ENCODE measurements around the gene SCAPER.

The SCAPER gene

DNA sequence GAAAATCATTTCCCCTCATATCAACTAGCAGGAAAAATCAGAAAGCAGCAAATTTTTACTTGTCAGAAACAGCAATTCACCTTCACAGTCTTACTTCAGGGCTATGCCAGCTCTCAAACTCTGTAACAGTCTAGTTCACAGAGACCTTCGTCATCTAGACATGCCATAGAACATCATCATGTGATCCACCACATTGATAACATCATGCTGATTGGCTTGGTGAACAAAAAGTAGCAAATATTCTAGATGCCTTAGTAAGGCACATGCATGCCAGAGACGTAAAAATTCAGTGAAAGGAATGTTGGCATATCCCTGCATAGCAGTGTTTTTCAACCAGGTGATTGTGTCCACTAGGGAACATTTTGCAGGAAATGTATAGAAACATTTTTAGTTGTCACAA lies 8.6 kb upstream of the SCAPER start:
- no peak for DNase-seq (ENCODE audit: low read depth in 1 of 2, low spot score in 1 of 2)
- H3K4me3 ChIP-seq (replicated peaks; ENCODE audit: insufficient read depth, low read length): no peak overlapping the region
- TF ChIP-seq, protein P1, sequence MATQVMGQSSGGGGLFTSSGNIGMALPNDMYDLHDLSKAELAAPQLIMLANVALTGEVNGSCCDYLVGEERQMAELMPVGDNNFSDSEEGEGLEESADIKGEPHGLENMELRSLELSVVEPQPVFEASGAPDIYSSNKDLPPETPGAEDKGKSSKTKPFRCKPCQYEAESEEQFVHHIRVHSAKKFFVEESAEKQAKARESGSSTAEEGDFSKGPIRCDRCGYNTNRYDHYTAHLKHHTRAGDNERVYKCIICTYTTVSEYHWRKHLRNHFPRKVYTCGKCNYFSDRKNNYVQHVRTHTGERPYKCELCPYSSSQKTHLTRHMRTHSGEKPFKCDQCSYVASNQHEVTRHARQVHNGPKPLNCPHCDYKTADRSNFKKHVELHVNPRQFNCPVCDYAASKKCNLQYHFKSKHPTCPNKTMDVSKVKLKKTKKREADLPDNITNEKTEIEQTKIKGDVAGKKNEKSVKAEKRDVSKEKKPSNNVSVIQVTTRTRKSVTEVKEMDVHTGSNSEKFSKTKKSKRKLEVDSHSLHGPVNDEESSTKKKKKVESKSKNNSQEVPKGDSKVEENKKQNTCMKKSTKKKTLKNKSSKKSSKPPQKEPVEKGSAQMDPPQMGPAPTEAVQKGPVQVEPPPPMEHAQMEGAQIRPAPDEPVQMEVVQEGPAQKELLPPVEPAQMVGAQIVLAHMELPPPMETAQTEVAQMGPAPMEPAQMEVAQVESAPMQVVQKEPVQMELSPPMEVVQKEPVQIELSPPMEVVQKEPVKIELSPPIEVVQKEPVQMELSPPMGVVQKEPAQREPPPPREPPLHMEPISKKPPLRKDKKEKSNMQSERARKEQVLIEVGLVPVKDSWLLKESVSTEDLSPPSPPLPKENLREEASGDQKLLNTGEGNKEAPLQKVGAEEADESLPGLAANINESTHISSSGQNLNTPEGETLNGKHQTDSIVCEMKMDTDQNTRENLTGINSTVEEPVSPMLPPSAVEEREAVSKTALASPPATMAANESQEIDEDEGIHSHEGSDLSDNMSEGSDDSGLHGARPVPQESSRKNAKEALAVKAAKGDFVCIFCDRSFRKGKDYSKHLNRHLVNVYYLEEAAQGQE (IDR thresholded peaks at IDR 0.05; ENCODE audit: insufficient replicate concordance, low read depth): no peak
- TF ChIP-seq POLR2AphosphoS5 (IDR thresholded peaks at IDR 0.05; ENCODE audit: low read depth): no peak
- no peak for TF ChIP-seq GABPA (IDR thresholded peaks at IDR 0.05; ENCODE audit: low read depth)
- no peak for TF ChIP-seq CTCF (IDR thresholded peaks at IDR 0.05; ENCODE audit: insufficient read depth, low read length)
- no peak for TF ChIP-seq SPI1 (IDR thresholded peaks at IDR 0.05; ENCODE audit: borderline replicate concordance, low read depth)
- no peak overlapping the region for H3K27ac ChIP-seq (replicated peaks)
- H3K27me3 ChIP-seq (ENCODE audit: insufficient read depth, poor library complexity, severe bottlenecking): no peaks in the 10 kb centered on the region

DNA sequence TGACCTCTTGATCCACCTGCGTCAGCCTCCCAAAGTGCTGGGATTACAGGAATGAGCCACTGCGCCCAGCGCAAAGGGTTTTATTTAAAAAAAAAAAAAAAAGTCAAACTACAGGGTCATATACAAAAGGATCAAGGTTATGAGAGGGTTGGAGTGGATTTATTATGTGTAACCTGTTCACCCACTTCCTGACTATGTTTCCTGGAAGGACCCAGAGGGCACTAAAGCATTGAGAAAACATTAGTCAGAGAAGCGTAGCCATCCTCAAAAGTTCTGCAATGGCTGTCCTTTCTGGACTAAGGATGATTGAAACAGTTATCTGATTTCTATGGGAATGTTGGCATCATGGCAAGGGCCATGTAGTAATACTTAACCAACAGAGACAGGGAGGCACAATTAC lies 7.3 kb upstream of the SCAPER start:
- no peak for DNase-seq (ENCODE audit: low read depth in 1 of 2, low spot score in 1 of 2)
- no peak for TF ChIP-seq GABPA (IDR thresholded peaks at IDR 0.05; ENCODE audit: low read depth)
- no peak for TF ChIP-seq SPI1 (IDR thresholded peaks at IDR 0.05; ENCODE audit: borderline replicate concordance, low read depth)
- no peak for TF ChIP-seq POLR2AphosphoS5 (IDR thresholded peaks at IDR 0.05; ENCODE audit: low read depth)
- no peak for TF ChIP-seq CTCF (IDR thresholded peaks at IDR 0.05; ENCODE audit: insufficient read depth, low read length)
- TF ChIP-seq, protein P1 (IDR thresholded peaks at IDR 0.05; ENCODE audit: insufficient replicate concordance, low read depth): no peak
- Histone ChIP-seq H3K27ac (replicated peaks) (no peak overlapping the region), H3K27me3 (ENCODE audit: insufficient read depth, poor library complexity, severe bottlenecking) (no peaks in the 10 kb centered on the region), H3K4me3 (replicated peaks; ENCODE audit: insufficient read depth, low read length) (no peak overlapping the region)

DNA sequence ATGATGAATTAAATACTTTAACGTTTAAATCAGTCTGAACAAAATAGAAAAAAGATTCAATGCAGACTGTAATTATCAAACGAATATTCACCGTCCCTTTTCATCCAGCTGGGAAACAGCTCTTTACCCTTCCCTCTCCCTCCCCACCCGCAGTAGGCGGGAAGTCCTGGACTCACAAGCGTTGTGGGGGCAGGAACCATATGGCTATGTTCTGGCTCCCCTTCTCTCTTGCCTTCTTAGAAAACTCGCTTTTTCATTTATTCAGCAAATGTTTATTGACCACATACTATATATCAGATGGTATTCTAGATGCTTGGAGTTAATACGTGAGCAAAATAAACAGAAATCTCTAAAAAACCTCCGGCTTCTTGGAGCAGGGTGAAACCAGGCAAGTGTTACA lies 715 bp upstream of the SCAPER start:
- Histone ChIP-seq H3K4me3 (replicated peaks; ENCODE audit: insufficient read depth, low read length) (no peak overlapping the region; the same call in none of the 2 replicates), H3K27ac (replicated peaks) (no peak overlapping the region), H3K27me3 (ENCODE audit: insufficient read depth, poor library complexity, severe bottlenecking) (no peaks in the 10 kb centered on the region)
- no peak for DNase-seq (ENCODE audit: low read depth in 1 of 2, low spot score in 1 of 2)
- TF ChIP-seq GABPA (IDR thresholded peaks at IDR 0.05; ENCODE audit: low read depth) (no peak), CTCF (IDR thresholded peaks at IDR 0.05; ENCODE audit: insufficient read depth, low read length) (no peak), SPI1 (IDR thresholded peaks at IDR 0.05; ENCODE audit: borderline replicate concordance, low read depth) (no peak), POLR2AphosphoS5 (IDR thresholded peaks at IDR 0.05; ENCODE audit: low read depth) (no peak)
- TF ChIP-seq, protein P1 (IDR thresholded peaks at IDR 0.05; ENCODE audit: insufficient replicate concordance, low read depth): no peak

Measured in HL-60 (cell line).